NCI-H2171 (cell line): Measurements from ENCODE around the gene KDM4C.

Experiments
- DNase-seq: peaks from one replicate; lab custom pipeline; 2025; lab: John Stamatoyannopoulos, UW

The KDM4C gene

GRCh38 chr9:7097785-7098752 lies 340.3 kb downstream of the KDM4C start:
- no peak for DNase-seq

DNA sequence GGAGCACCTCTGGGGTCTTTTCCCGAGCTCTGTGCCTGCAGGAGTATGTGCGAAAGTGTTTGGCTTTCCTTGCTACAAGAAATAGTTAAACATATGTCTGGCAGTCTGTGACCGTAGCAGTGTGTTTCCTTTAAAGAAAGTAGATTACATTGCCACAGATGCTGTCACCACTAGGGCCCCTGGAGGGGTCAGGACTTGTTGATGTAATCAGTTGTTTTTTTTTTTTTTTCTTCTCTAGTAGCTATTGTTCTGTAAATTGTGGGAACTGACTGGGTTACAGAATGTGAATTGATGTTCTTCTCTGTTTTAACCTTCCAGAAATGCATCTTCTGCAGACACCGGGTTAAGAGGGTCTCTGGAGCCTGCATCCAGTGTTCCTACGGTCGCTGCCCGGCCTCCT lies 345.6 kb downstream of the KDM4C start:
- DNase-seq: no peak

DNA sequence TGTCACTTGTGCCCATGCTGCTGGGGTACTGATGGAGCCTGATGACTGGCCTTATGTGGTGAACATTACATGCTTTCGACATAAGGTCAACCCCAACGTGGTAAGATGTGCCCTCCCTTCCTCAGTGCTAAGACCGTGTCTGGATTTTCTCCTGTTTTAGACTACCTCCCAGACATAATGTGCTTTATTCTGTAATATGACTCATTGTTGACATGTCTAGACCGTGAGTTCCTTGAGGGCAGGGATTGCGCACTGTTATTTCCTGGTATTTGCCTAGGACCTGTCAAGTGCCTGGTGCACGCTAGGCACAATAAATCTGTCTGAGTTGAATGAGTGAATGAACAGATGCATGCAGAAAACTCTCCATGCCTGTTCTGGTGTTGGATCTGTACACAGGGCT lies 346.0 kb downstream of the KDM4C start:
- no peak for DNase-seq

DNA sequence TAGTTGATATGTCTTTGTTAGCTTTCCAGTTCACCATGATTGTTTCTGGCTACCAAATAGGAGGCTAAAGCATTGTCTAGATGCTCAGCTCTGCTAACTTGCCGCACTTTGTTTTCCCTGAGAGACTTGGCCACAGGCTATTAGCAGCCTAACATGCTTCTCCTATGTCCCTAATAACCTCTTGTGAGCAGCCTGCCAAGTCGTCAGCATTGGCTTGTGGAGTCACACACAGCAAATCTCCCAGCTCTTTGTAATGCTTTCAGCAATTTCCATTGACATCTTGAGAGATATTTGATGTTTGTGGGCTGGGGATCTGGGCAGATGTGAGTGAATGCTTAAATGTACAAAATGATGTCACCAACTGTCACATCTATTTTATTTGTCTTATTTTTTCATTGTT lies 346.9 kb downstream of the KDM4C start:
- no peak for DNase-seq

- no peak for DNase-seq
These were observed 347.3 kb downstream of the KDM4C start for GRCh38 chr9:7105095-7105494.

DNA sequence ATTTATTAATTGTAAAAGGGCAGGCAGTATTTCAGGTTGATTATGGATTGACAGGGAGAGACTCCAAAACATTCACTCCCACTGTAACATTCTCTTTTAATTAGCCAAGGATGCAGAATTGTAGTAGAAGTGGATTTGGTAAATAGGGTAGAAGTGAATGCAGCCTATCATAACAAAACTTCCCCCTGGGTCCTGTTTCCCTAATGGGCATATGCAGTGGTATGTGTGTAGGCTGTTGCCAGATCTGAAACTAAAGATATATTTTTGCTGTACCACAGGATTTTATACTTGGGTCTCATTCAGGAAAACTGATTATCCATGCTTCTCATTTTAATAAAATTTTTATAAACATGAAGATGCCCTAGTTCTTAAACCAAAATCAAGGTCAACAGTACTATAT lies 351.2 kb downstream of the KDM4C start:
- DNase-seq: no peak

GRCh38 chr9:7111413-7111812 lies 353.6 kb downstream of the KDM4C start:
- no peak for DNase-seq

DNA sequence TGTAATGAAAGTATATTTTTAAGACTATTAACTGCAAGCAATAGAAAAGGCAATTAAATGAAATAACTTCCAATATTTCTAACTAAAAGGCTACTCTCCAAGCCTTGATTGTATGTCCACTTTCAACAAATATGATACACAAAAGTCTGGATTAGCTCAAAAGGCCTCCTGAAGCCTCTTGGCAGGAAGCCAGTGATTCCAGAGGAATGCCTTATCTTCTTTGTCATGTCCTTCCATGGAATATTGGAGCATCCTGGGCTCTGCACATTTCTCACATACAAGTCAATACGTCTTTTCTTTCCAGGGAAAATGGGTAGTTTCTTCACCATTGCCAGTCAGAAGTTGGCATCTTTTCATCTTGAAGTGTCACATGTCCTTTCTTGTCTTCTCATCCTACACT lies 357.8 kb downstream of the KDM4C start:
- DNase-seq: no peak

GRCh38 chr9:7117676-7118561 lies 360.1 kb downstream of the KDM4C start:
- no peak for DNase-seq

DNA sequence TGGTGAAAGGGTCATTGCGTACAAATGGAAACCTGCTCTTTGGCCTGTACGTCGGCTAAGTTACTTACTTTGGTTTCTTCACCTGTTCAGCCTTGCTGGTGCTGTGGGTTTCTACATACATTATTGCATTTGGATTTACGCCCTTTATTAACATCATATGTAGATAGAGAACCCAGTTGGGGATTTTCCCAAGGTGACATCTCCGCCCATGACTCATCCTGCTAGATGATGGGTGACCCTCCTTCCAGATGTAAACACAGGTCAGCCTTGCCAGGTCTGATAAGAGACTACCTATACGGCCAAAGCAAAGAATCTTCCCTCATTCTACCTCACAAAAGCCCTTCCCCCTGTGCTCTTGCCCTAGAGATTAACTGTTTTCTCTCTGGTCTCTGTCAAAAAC lies 360.9 kb downstream of the KDM4C start:
- no peak for DNase-seq

DNA sequence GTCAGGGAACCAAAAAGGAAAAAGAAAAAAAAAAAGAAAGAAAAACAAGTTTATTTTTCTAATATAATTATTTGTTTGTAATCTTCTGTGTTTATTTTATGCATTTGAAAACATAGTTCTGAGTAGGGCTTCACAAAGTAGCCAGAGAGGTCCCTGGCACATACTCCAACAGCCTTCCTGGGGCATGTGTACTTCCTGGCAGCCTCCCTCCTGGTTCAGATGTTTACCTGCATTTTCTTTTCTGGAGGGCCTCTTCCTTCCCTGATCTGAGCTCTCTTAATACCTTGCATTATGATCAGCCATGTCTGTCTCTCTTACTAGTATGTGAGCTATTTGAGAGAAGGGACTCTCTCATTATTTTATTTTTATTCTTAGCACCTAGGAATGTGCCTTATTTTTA lies 361.8 kb downstream of the KDM4C start:
- DNase-seq: no peak

DNA sequence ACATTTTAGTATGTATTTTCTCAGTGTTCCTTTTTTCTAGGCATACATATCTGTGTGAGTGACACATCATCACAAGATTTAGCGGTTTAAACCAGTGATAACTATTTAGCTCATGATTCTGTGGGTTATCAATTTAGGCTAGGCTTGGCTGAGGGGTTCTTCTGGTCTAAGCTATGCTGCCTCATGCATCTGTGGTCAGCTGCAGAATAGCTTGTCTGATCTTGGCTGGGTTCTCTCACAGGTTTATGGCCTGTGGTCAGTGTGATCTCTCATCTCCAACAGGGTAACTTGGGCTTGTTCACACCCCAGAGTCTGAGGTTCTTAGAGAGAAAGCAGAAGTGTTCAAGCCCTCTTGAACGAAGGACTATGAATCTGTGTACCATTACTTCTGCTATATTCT lies 363.3 kb downstream of the KDM4C start:
- no peak for DNase-seq

DNA sequence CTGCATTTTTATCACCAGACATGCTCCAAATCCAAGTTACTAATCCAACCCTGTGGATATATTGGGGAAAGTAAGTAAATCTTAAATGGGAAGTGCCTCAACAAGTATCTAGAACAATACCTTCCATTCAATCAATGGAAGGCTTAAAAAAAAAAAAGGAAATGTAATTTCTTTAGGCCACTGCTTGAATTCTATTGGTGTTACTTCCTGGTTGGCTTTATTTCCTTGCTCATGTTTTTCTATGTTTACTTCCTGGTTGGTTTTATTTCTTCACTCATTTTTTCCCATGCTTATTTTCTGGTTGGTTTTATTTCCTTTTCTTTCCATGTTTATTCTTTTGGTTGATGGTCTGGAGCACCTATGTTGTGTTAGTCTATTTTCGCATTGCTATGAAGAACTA lies 363.9 kb downstream of the KDM4C start:
- DNase-seq: no peak

GRCh38 chr9:7123743-7124142 lies 366.0 kb downstream of the KDM4C start:
- no peak for DNase-seq

GRCh38 chr9:7125231-7125630 lies 367.5 kb downstream of the KDM4C start:
- no peak for DNase-seq

DNA sequence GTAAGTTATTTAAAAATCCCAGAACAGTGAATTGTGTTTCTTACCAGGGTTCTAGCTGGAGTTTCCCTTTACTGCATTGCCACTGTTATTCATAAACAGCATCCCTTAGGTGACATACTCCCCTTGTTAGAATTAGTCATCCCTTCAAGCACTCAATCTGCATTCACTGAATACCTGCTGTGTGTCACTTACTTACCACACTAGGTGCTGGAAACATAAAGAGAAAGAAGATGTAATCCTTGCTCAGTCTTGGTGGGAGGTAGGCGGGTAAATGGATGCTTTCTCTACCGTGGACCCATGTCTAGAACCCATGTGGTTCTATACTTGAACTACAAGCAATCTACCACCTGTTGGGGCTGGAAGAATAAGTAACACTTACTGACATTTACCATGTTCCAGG lies 371.6 kb downstream of the KDM4C start:
- DNase-seq: no peak

GRCh38 chr9:7130266-7130820 lies 372.6 kb downstream of the KDM4C start:
- DNase-seq: no peak

DNA sequence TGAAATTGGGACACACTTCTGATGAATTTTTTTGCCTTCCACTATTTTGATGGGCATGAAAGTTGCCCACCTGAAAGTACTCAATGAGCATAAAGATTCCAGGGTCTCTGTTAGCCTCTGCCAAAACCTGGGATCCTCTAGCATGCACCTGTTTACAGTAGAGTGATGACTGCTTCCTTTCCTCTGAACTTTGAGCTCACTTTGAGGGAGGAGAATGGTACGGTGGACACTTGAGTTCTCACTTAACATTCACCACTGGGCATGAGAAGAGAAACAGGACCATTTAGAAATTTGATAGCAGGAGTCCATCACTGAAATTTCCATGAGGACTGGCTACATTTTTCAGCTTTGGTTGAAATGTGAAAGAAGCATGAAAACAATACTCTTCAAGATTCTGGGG lies 374.8 kb downstream of the KDM4C start:
- no peak for DNase-seq

- DNase-seq: no peak
These were observed 378.0 kb downstream of the KDM4C start for GRCh38 chr9:7135735-7136134.

DNA sequence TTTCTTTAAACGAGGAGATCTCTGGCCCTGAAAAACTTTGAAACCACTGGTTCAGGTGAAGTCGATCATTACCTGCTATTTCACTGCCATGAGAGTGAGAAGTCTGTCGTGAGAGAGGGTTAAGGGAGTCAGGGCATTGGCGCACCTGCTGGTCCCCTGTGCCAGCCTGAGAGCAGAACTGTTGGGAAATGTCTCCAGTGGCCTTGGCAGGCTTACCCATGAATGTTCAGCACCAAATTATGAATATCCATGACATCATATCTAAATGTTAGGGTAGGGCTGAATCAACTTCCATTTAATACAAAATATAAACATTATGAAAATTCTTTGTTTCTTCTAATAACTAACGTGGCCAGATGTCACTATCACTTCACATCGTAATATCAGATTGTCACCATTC lies 379.3 kb downstream of the KDM4C start:
- no peak for DNase-seq

DNA sequence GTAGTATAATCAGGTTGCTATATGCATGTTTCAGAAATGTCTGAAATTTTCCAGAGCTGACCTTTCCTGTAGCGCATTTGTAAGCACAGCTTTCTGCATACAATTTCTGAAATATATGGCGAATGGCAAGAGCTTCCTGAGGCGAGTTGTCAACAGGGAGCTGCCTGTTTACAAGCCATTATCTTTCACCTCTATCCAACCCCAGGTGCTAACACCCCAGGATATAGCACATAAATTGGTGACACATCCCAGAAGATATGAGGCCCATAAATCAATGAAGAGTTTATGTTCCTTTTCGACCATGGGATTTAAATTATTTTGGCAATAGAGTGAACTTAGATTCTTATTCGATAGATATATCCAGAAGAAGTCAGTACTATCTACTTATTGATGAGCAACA lies 379.8 kb downstream of the KDM4C start:
- DNase-seq: no peak

GRCh38 chr9:7139886-7140285 lies 382.1 kb downstream of the KDM4C start:
- no peak for DNase-seq

DNA sequence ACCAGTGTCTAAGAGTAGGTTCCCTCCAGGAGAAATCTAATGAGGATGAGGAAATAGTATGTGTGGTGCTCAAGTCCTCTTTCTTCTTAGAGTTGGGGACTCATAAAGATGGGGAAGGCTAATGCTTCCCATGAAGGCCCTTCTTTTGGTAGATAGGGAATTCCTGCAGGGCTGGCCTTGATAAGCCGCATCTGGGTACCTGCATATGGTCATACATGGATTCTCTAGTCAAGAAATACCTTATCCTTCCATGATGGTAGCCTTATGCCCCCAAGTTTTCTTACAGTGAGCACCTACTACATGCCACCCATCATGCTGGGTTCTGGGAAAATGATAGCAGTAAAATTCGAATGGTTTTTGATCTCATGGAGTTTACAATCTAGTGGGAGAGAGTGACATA lies 382.6 kb downstream of the KDM4C start:
- DNase-seq: no peak
